Breast epithelium (tissue), 4 donors: ENCODE data around the gene SCP2D1. TPM values are rescaled to one million over a fixed set of nuclear protein-coding genes. Genes with fewer than 3 reads are reported as not detected.

Experiments
- DNase-seq, 2 donors: peaks; one replicate each; pipeline ENCODE4 v3.0.0-alpha.2; 2019; ENCODE audit warnings: low spot score in 2 of 2
- H3K27ac ChIP-seq, 2 donors: fragments of 200-600 bp; sonication (generic) in 1 of 2; one replicate each; pipeline ENCODE4 v1.5.1; 2016 to 2019; ENCODE audit warnings: mild to moderate bottlenecking in 1 of 2
- H3K27me3 ChIP-seq, 2 donors: fragments of 200-600 bp; sonication (generic) in 1 of 2; one replicate each; pipeline versions ENCODE4 v1.5.1 to v1.6.0; 2017 to 2019; ENCODE audit warnings: control low read depth in 1 of 2, mild to moderate bottlenecking in 1 of 2
- H3K36me3 ChIP-seq: fragments of 200-600 bp; one replicate; pipeline ENCODE4 v1.5.1; 2019
- H3K4me1 ChIP-seq, 2 donors: fragments of 200-600 bp; sonication (generic); one replicate each; pipeline ENCODE4 v1.5.1; 2016 to 2019; ENCODE audit warnings: control low read depth in 1 of 2
- H3K4me3 ChIP-seq, 3 donors: fragments of 200-600 bp; sonication (generic); 1 replicate in 2 of 3; 2 replicates in 1 of 3; pipeline ENCODE4 v1.5.1; 2016 to 2019; ENCODE audit warnings: mild to moderate bottlenecking in 3 of 3, moderate library complexity in 2 of 3
- H3K9me3 ChIP-seq, 2 donors: fragments of 200-600 bp; sonication (generic) in 1 of 2; one replicate each; pipeline ENCODE4 v1.5.1; 2016 to 2019; ENCODE audit warnings: control low read depth in 1 of 2
- CTCF ChIP-seq, 3 donors: fragments of 450-650 bp; IDR thresholded peaks; one replicate each; pipeline ENCODE4 v1.5.1; 2016 to 2017; ENCODE audit warnings: antibody characterized with exemption in 3 of 3, mild to moderate bottlenecking in 3 of 3, moderate library complexity in 3 of 3
- POLR2A ChIP-seq: fragments of 450-650 bp; IDR thresholded peaks from one replicate; pipeline ENCODE4 v1.6.1; 2016; ENCODE audit warnings: antibody characterized with exemption, mild to moderate bottlenecking, moderate library complexity
- POLR2AphosphoS5 ChIP-seq, 3 donors: sonication (generic); formaldehyde crosslinking; IDR thresholded peaks; one replicate each; pipeline ENCODE4 v1.6.1; 2017; ENCODE audit warnings: antibody characterized with exemption in 3 of 3
- intact Hi-C: fragments of 100-400 bp; cut with DNase I; formaldehyde crosslinking; loops from one replicate; pipeline ENCODE4 v1.15.1; 2023; ENCODE audit warnings: low total_unique reads
- total RNA-seq, 3 donors: library from RNA; depleted of rRNA; stranded (reverse); fragments of >200 nt; gene quantifications; one replicate each; pipeline ENCODE4 v1.1.0, GENCODE V29; 2016

The SCP2D1 gene
- total RNA-seq, 3 donors from 2014 or later, result not detected

- no peak for DNase-seq
- Histone ChIP-seq H3K9me3 (no peaks in the 10 kb centered on the region), H3K36me3 (no peaks in the 10 kb centered on the region), H3K4me1 (no peaks in the 10 kb centered on the region), H3K27me3 (no peaks in the 10 kb centered on the region), H3K4me3 (no peak overlapping the region), H3K27ac (no peak overlapping the region)
- intact Hi-C loops, result no loop called here
- TF ChIP-seq CTCF (IDR thresholded peaks at IDR 0.05) (no peak), POLR2A (no peak), POLR2AphosphoS5 (IDR thresholded peaks at IDR 0.05) (no peak)
Measured at GRCh38 chr20:18811186-18811585, 2.4 kb upstream of the SCP2D1 start.

- Histone ChIP-seq H3K27ac (no peak overlapping the region), H3K4me3 (no peak overlapping the region), H3K27me3 (no peaks in the 10 kb centered on the region), H3K4me1 (no peaks in the 10 kb centered on the region), H3K36me3 (no peaks in the 10 kb centered on the region), H3K9me3 (no peaks in the 10 kb centered on the region)
- no peak for DNase-seq
- intact Hi-C loops, result no loop called here
- TF ChIP-seq POLR2AphosphoS5 (IDR thresholded peaks at IDR 0.05), result no peak
Measured at GRCh38 chr20:18811904-18812303, 1.7 kb upstream of the SCP2D1 start.

GRCh38 chr20:18815194-18815942 lies 1.8 kb downstream of the SCP2D1 start:
- no peaks in the 10 kb centered on the region for H3K4me1 ChIP-seq
- H3K27ac ChIP-seq, result no peak overlapping the region
- no peak for DNase-seq
- no peaks in the 10 kb centered on the region for H3K27me3 ChIP-seq
- no peaks in the 10 kb centered on the region for H3K36me3 ChIP-seq
- H3K4me3 ChIP-seq, result no peak overlapping the region
- H3K9me3 ChIP-seq, result peaks cover 0 to 7% of the 10 kb centered on the region in 2 donors
- intact Hi-C loops, result no loop called here
- TF ChIP-seq CTCF (IDR thresholded peaks at IDR 0.05) (no peak), POLR2A (no peak), POLR2AphosphoS5 (IDR thresholded peaks at IDR 0.05) (no peak)

- intact Hi-C loops, result no loop called here
- H3K4me3 ChIP-seq, result no peak overlapping the region
- TF ChIP-seq CTCF (IDR thresholded peaks at IDR 0.05) (no peak), POLR2AphosphoS5 (IDR thresholded peaks at IDR 0.05) (no peak)
- no peaks in the 10 kb centered on the region for H3K36me3 ChIP-seq
- H3K4me1 ChIP-seq, result no peaks in the 10 kb centered on the region
- no peak overlapping the region for H3K27ac ChIP-seq
- DNase-seq, result no peak
- no peaks in the 10 kb centered on the region for H3K27me3 ChIP-seq
- peaks cover 0 to 7% of the 10 kb centered on the region in 2 donors for H3K9me3 ChIP-seq
Measured at GRCh38 chr20:18822832-18823231, 9.2 kb downstream of the SCP2D1 start.

DNA sequence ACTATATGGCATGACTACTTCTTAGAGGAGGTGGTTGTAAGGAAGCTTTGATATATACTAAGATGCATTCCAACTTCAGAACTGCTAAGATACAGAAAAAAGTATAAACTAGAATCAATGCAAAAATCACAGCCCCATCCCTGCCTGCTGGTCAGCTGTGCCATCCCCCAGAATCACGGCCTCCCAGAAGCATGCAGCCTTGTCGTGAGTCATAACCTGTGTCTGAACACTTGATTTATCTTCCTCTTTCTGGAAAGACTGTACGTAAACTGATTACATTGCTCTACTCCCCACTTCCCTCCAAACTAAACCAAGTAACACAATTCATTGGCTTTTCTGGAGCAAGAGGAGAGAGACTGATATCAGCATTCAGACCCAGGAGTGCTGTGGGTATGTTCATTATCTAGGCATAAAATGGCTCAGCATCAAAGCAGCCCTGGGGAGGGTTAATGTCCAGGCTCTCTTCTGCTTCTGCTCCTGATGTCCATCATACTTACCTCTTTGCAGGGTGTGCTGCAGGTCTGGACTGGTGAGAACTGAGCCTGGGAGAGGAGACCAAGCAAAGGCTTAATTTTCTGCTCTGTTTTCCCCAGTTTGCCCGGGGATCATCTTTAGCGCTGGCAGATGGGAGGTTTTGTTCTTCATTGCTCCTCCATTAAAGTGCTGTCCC lies 18.4 kb downstream of the SCP2D1 start:
- no peak overlapping the region for H3K4me3 ChIP-seq
- no peaks in the 10 kb centered on the region for H3K9me3 ChIP-seq
- H3K27me3 ChIP-seq, result no peaks in the 10 kb centered on the region
- H3K36me3 ChIP-seq, result no peaks in the 10 kb centered on the region
- H3K27ac ChIP-seq, result no peak overlapping the region
- H3K4me1 ChIP-seq, result no peaks in the 10 kb centered on the region
- no peak for DNase-seq
- TF ChIP-seq POLR2AphosphoS5 (IDR thresholded peaks at IDR 0.05) (no peak), POLR2A (no peak), CTCF (IDR thresholded peaks at IDR 0.05) (no peak)
- intact Hi-C loops, result no loop called here
